ENCODE data around the gene CBLC.

The CBLC gene

DNA sequence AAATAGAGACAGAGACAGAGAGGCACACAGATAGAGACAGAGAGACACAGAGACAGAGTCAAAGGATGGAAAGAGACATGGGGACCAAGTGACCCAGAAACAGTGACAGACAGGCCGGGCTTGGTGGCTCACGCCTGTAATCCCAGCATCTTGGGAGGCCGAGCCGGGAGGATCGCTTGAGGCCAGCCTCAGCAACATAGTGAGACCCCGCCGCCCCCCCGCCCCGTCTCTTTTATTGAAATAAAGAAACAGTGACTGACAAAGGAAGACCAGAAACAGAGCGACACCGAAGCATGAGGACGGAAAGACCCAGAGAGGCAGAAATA, 67.6 kb downstream of the CBLC start:
- H3K4me3 ChIP-seq (ENCODE audit: low read length), result peak overlapping the region; percentile 82
- TF ChIP-seq, protein P1, sequence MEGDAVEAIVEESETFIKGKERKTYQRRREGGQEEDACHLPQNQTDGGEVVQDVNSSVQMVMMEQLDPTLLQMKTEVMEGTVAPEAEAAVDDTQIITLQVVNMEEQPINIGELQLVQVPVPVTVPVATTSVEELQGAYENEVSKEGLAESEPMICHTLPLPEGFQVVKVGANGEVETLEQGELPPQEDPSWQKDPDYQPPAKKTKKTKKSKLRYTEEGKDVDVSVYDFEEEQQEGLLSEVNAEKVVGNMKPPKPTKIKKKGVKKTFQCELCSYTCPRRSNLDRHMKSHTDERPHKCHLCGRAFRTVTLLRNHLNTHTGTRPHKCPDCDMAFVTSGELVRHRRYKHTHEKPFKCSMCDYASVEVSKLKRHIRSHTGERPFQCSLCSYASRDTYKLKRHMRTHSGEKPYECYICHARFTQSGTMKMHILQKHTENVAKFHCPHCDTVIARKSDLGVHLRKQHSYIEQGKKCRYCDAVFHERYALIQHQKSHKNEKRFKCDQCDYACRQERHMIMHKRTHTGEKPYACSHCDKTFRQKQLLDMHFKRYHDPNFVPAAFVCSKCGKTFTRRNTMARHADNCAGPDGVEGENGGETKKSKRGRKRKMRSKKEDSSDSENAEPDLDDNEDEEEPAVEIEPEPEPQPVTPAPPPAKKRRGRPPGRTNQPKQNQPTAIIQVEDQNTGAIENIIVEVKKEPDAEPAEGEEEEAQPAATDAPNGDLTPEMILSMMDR (conservative IDR thresholded peaks at IDR 0.05; ENCODE audit: low read length), result no peak
- DNase-seq (ENCODE audit: low read depth), result no peak

DNA sequence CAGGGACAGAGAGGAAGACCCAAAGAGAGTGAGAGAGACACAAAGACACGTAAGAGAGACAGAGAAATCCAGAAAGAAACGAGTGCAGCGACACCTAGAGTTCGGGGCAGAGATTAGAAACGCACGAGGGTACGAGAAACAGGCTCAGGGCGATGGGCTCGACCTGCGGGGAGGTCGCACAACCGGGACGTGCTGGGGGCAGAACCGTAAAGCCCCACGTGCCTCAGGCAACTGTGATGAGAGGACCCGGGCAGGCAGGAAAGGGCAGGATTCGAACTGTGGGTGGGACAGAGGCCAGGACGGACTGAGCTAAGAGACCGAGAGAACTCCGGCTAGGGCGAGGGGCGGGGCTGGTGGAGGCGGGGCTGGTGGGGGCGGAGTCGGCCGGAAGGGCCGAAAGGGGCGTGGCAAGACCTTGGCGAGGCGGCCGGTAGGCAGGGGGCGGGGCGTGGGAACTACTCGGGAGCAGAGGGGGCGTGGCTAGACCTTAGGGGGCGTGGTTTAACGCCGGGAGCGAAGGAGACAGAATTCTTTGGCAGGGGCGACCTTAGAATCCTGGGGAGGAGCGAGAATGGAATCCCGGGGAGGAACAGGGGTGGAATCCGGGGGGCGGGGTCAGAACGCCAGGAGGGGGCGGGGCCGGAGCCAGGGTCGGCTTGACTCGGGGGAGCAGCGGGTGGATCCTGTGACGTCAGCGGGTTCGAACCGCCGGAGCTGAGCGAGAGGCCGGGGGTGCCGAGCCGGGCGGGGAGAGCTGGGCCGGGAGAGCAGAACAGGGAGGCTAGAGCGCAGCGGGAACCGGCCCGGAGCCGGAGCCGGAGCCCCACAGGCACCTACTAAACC, 68.1 kb downstream of the CBLC start, which contains the start of gene NECTIN2:
Gene NECTIN2, plus strand, starts transcription at position 686 of the 843 bp plus-strand sequence. CDS start 229 bp downstream, outside the sequence.
- DNase-seq (ENCODE audit: low read depth), result peak; percentile 97
- peak within 1 kb of the TSS; percentile 94 for H3K4me3 ChIP-seq (ENCODE audit: low read length)
- TF ChIP-seq, protein P1 (conservative IDR thresholded peaks at IDR 0.05; ENCODE audit: low read length), result peak; percentile 78

DNA sequence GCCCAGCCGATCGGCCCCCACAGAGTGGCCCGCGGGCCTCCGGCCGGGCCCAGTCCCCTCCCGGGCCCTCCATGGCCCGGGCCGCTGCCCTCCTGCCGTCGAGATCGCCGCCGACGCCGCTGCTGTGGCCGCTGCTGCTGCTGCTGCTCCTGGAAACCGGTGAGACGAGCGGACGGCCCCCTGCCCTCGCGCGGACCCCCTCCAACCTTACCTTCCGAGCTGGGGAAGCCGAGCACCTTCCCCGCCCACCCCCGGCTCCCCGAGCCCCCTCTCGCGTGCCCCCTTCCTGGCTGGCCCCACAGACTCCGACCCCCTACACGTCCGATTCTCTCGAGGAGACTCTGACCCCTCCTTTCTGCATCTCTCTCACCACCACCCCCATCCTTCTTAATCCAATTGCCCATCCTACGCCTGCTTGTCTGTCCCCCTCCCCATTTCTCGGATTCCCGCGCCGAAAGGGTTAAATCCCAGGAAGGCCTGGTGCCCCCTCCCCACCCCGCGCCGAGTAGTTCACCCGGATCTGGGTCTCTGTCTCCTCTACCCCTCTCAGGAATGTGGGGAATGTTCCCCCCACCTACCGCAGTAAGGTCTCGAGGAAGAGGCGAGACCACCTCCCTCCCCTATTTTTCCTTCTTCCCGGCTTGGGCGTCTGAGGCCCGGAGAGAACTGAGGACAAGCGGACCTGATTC, 68.9 kb downstream of the CBLC start:
- TF ChIP-seq, protein P1 (conservative IDR thresholded peaks at IDR 0.05; ENCODE audit: low read length), result no peak
- peak; percentile 39 for DNase-seq (ENCODE audit: low read depth)
- H3K4me3 ChIP-seq (ENCODE audit: low read length), result peak overlapping the region; percentile 94

DNA sequence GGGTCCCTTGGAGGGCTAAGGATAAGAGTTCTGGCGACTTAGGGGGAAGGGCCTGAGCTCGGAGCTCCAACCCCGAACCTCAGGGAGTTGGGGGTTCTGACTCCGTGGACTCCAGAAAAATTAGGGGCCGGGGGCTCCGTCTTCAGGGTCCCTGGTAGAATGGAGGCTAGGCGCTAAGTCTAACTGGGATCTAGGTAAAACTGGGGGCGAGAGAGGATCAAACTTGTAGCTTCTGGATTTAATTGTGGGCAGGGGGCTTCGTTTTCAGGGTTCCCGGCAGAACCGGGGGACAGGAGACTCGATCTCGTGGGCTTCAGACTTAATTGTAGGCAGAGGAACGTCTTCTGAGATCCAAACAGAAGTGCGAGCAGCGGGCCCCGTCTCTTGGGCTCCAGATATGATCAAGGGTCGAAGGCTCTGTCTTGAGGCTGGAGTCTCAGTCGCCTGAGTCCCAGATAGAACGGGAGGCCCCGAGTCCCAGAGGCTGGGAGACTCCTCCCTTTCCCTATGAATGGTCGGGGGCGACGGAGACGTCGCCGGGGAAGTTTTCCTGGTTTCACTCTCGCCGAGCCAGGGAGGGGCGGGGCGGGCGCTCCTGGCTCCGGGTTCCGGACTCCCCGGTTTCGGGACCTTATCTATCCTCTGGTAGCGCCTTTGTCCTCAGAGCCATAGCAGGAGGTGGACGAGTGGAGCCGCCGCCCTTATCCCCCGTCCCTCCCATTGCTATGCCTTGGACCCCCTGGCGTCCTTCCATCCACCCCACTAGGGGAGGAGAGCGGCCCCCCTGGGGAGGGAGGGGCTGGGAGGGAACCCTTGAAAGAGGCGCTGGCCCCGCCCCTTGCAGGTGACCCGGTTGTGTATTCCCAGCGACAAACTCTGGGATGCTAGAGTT, 69.7 kb downstream of the CBLC start:
- peak; percentile 50 for DNase-seq (ENCODE audit: low read depth)
- TF ChIP-seq, protein P1 (conservative IDR thresholded peaks at IDR 0.05; ENCODE audit: low read length), result no peak
- peak overlapping the region; percentile 94 for H3K4me3 ChIP-seq (ENCODE audit: low read length)

DNA sequence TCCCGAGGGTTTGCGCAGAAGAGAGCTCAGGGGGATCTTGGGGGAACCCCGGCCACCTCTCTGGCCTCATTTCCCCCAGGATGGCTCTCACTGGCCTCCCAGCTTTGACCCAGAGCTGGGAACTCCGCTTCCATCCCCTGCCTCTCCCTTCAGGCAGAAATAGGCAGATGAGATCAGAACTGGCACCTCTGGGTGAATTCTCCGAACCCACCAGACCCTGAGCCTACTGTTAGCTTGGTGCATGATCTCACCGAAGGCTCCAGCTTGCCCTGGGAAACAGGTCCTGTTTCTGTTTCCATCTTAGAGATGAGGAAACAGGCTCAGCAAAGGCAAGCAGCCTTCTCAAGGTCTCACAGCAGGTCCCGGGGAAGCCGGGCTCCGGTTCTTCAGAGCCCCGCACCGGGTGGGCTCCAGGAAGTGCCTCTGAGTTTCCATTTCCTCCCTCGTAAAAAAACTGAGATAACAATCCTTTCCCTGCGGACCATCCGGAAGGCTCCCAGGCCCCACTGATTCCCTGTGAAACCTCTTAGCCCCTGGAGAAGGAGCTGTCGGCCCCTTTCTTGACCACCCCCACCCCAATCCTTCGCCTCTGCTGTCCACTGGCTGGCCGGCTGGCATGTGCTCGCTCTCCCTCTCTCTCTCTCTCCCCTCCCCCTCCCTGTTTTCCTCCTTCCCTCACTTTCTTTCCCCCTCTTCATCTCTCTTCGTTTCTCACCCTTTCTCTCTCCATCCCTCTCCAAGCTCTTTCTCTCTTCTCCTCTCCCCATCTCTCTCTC, 70.5 kb downstream of the CBLC start:
- peak; percentile 51 for DNase-seq (ENCODE audit: low read depth)
- TF ChIP-seq, protein P1 (conservative IDR thresholded peaks at IDR 0.05; ENCODE audit: low read length), result no peak; the same call in 1 of the 2 replicates
- H3K4me3 ChIP-seq (ENCODE audit: low read length), result peak overlapping the region; percentile 94

DNA sequence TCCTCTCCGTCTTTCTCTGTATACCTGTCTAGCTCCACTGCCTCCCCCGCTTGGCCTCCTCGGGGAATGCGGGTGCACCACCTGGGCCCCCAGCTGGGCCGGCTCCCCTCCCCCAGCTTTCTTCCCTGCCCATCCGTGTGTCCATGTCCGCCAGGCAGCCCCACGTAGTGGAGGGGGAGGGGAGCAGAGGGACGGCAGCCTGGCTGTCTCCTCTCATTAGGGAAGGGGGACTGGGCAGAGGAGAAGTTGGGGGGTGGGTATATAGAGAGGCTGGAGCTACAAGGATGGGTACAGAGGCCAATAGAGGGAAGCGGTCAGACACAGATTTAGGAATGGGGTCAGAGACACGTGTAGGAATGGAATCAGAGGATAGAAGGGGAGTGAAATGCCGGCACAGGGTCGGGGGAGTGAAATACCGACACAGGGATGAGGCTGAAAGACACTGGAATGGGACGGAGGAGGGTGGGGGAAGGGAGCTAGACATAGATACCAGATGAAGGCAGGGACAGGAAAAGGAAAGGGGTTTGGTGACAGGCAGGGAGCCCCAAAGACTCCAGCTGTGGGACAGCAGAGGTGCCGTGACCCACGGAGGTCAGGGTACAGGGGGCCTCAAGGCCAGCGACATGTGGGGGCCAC, 71.2 kb downstream of the CBLC start:
- TF ChIP-seq, protein P1 (conservative IDR thresholded peaks at IDR 0.05; ENCODE audit: low read length), result no peak
- peak overlapping the region; percentile 94 for H3K4me3 ChIP-seq (ENCODE audit: low read length)
- no peak for DNase-seq (ENCODE audit: low read depth)
